GM18520 (cell line): ENCODE data around the gene LECT2.

Experiments
- ATAC-seq: cut with Tn5 transposase; IDR thresholded peaks from one replicate; pipeline ENCODE4 v1.9.1; 2021; ENCODE audit not compliant: unreplicated experiment

LECT2 gene

GRCh38 chr5:135979510-135979909, 24.7 kb upstream of the LECT2 start:
- ATAC-seq: no peak

GRCh38 chr5:135978993-135979392, 24.2 kb upstream of the LECT2 start:
- ATAC-seq: no peak

GRCh38 chr5:135978212-135978631, 23.4 kb upstream of the LECT2 start:
- ATAC-seq: no peak

- ATAC-seq: no peak
Observed at GRCh38 chr5:135977375-135977928, 22.7 kb upstream of the LECT2 start.

- no peak for ATAC-seq
Observed at GRCh38 chr5:135976216-135976615, 21.4 kb upstream of the LECT2 start.

GRCh38 chr5:135975122-135975521, 20.3 kb upstream of the LECT2 start:
- ATAC-seq: no peak

- no peak for ATAC-seq
Observed at GRCh38 chr5:135974021-135974600, 19.3 kb upstream of the LECT2 start.

GRCh38 chr5:135973323-135974020, 18.7 kb upstream of the LECT2 start:
- ATAC-seq: no peak

- no peak for ATAC-seq
Observed at GRCh38 chr5:135971701-135972100, 16.9 kb upstream of the LECT2 start.

GRCh38 chr5:135966790-135967189, 12.0 kb upstream of the LECT2 start:
- no peak for ATAC-seq

GRCh38 chr5:135966165-135966564, 11.4 kb upstream of the LECT2 start:
- no peak for ATAC-seq

GRCh38 chr5:135965504-135965903, 10.7 kb upstream of the LECT2 start:
- no peak for ATAC-seq

GRCh38 chr5:135964670-135965320, 10.0 kb upstream of the LECT2 start:
- ATAC-seq: no peak

- ATAC-seq: no peak
Observed at GRCh38 chr5:135955525-135955924, 742 bp upstream of the LECT2 start.

- no peak for ATAC-seq
Observed at GRCh38 chr5:135953850-135954249, 933 bp downstream of the LECT2 start.

GRCh38 chr5:135952683-135953082, 2.1 kb downstream of the LECT2 start:
- ATAC-seq: no peak

- ATAC-seq: no peak
Observed at GRCh38 chr5:135951807-135952206, 3.0 kb downstream of the LECT2 start.

GRCh38 chr5:135951257-135951656, 3.5 kb downstream of the LECT2 start:
- no peak for ATAC-seq

- no peak for ATAC-seq
Observed at GRCh38 chr5:135950611-135951010, 4.2 kb downstream of the LECT2 start.

- no peak for ATAC-seq
Observed at GRCh38 chr5:135944967-135945560, 9.7 kb downstream of the LECT2 start.

- no peak for ATAC-seq
Observed at GRCh38 chr5:135944564-135944963, 10.2 kb downstream of the LECT2 start.
